Measurements from ENCODE around the gene VPS13D.

GRCh38 chr1:12503709-12504108 is 273.9 kb downstream of the VPS13D start:
- TF ChIP-seq CTCF (IDR thresholded peaks at IDR 0.05 in 2 of 3, conservative IDR thresholded peaks at IDR 0.05 in 1 of 3; ENCODE audit: borderline replicate concordance in 1 of 3, insufficient read depth in 1 of 3, low read depth in 2 of 3, low read length in 2 of 3) (no peak), POLR2A (IDR thresholded peaks at IDR 0.05; ENCODE audit: borderline replicate concordance, extremely low read depth, insufficient read depth, insufficient read length) (no peak), SIN3A (IDR thresholded peaks at IDR 0.05; ENCODE audit: low read depth) (no peak), TCF7L2 (IDR thresholded peaks at IDR 0.05; ENCODE audit: borderline replicate concordance, extremely low read depth, insufficient read depth, insufficient read length) (no peak), ELF1 (IDR thresholded peaks at IDR 0.05; ENCODE audit: borderline replicate concordance, low read depth) (no peak), EZH2phosphoT487 (IDR thresholded peaks at IDR 0.05; ENCODE audit: borderline replicate concordance) (no peak), MAX (IDR thresholded peaks at IDR 0.05) (no peak)

Data from HCT116 (cell line).